Stimulated activated CD4-positive, alpha-beta T cell treated with anti-CD3 and anti-CD28 coated beads, Interleukin-15, amount 100 ng/mL, for 1 hour (primary cell): Measurements from ENCODE around the gene VAX1.
"Not testable (repeated sequence)": the region's sequence is repeated elsewhere in the genome, so short reads cannot be mapped to it uniquely, and the experiment has no call there.

ENCODE experiments used
- DNase-seq, 2 donors: peaks; one replicate each; pipeline ENCODE4 v3.0.0-alpha.2; 2020; ENCODE audit warnings: low read depth in 1 of 2, low spot score in 1 of 2

VAX1 gene

GRCh38 chr10:117084421-117085246, 53.4 kb downstream of the VAX1 start:
- DNase-seq: not testable (repeated sequence)
